ENCODE results near the gene ARHGAP45.

- TF ChIP-seq CTCF (IDR thresholded peaks at IDR 0.05) (no peak), POLR2A (IDR thresholded peaks at IDR 0.05) (no peak)
These were observed 65.8 kb downstream of the ARHGAP45 start for GRCh38 chr19:1132552-1133383.

Measured in testis (tissue), 2 donors.